H9 (cell line): ENCODE data around the gene C19orf44. TPM values are rescaled to one million over a fixed set of nuclear protein-coding genes. Genes with fewer than 3 reads are reported as not detected.

Experiments used
- DNase-seq: peaks from one replicate; pipeline ENCODE4 v3.0.0-alpha.2; 2017
- H2AFZ ChIP-seq: one replicate; pipeline ENCODE4 v1.6.1; 2013; ENCODE audit warnings: mild to moderate bottlenecking, low read length, control low read depth, moderate library complexity
- H2AK5ac ChIP-seq: 2 replicates; pipeline ENCODE4 v1.6.1; 2013; ENCODE audit warnings: low read length, control low read depth, mixed read lengths; ENCODE audit not compliant: insufficient read length
- H2BK120ac ChIP-seq: one replicate; pipeline ENCODE4 v1.6.1; 2013; ENCODE audit warnings: low read depth, mild to moderate bottlenecking, low read length, control low read depth, inconsistent platforms; ENCODE audit not compliant: poor library complexity, severe bottlenecking
- H2BK12ac ChIP-seq: 2 replicates; pipeline ENCODE4 v1.6.1; 2013; ENCODE audit warnings: low read length, control low read depth, mixed read lengths, low read depth; ENCODE audit not compliant: insufficient read length
- H2BK15ac ChIP-seq: 2 replicates; pipeline ENCODE4 v1.6.1; 2013; ENCODE audit warnings: low read depth, low read length, control low read depth
- H2BK20ac ChIP-seq: one replicate; pipeline ENCODE4 v1.6.1; 2013; ENCODE audit warnings: low read depth, mild to moderate bottlenecking, low read length, control low read depth, inconsistent platforms; ENCODE audit not compliant: poor library complexity, severe bottlenecking
- H2BK5ac ChIP-seq: 2 replicates; pipeline ENCODE4 v1.6.1; 2013; ENCODE audit warnings: low read length, control low read depth, mixed read lengths; ENCODE audit not compliant: insufficient read length
- H3K14ac ChIP-seq: 2 replicates; pipeline ENCODE4 v1.6.1; 2013; ENCODE audit warnings: low read length, control low read depth; ENCODE audit not compliant: insufficient read depth
- H3K18ac ChIP-seq: 2 replicates; pipeline ENCODE4 v1.6.1; 2013; ENCODE audit warnings: low read depth, mild to moderate bottlenecking, mixed read lengths, low read length, control low read depth; ENCODE audit not compliant: insufficient read length
- H3K23ac ChIP-seq: 2 replicates; pipeline ENCODE4 v1.6.1; 2013; ENCODE audit warnings: low read length, control low read depth, mixed read lengths, low read depth; ENCODE audit not compliant: insufficient read length
- H3K23me2 ChIP-seq: 2 replicates; pipeline ENCODE4 v1.6.1; 2013; ENCODE audit warnings: low read depth, mild to moderate bottlenecking, mixed read lengths, low read length, control low read depth; ENCODE audit not compliant: insufficient read length, poor library complexity, severe bottlenecking
- H3K27ac ChIP-seq: 2 replicates; pipeline ENCODE4 v1.5.1; 2013; ENCODE audit warnings: low read length, control low read depth, mixed read lengths, low read depth; ENCODE audit not compliant: insufficient read length
- H3K27me3 ChIP-seq: 2 replicates; pipeline ENCODE4 v1.6.1; 2013; ENCODE audit warnings: low read length, control low read depth, inconsistent platforms; ENCODE audit not compliant: insufficient read depth
- H3K4ac ChIP-seq: 2 replicates; pipeline ENCODE4 v1.6.1; 2013; ENCODE audit warnings: low read depth, mild to moderate bottlenecking, control low read depth, inconsistent platforms, low read length, moderate library complexity
- H3K4me1 ChIP-seq: 2 replicates; pipeline ENCODE4 v1.6.1; 2013; ENCODE audit warnings: low read length, control low read depth, inconsistent platforms; ENCODE audit not compliant: insufficient read depth
- H3K4me2 ChIP-seq: 2 replicates; pipeline ENCODE4 v1.6.1; 2013; ENCODE audit warnings: low read length, control low read depth, mixed read lengths; ENCODE audit not compliant: insufficient read length, insufficient read depth
- H3K56ac ChIP-seq: 2 replicates; pipeline ENCODE4 v1.6.1; 2013; ENCODE audit warnings: low read depth, mild to moderate bottlenecking, mixed read lengths, low read length, control low read depth; ENCODE audit not compliant: insufficient read length
- H3K79me1 ChIP-seq: 2 replicates; pipeline ENCODE4 v1.6.1; 2013; ENCODE audit warnings: low read depth, mild to moderate bottlenecking, moderate library complexity, low read length, control low read depth, inconsistent platforms; ENCODE audit not compliant: insufficient read depth, poor library complexity, severe bottlenecking
- H3K79me2 ChIP-seq: 2 replicates; pipeline ENCODE4 v1.6.1; 2013; ENCODE audit warnings: low read length, control low read depth, inconsistent platforms; ENCODE audit not compliant: insufficient read depth
- H3K9ac ChIP-seq: 2 replicates; pipeline ENCODE4 v1.6.1; 2013; ENCODE audit warnings: low read length, control low read depth, mixed read lengths; ENCODE audit not compliant: insufficient read length; ENCODE audit errors: extremely low read depth
- H3K9me3 ChIP-seq: one replicate; pipeline ENCODE4 v1.6.1; 2013; ENCODE audit warnings: low read depth, low read length, inconsistent platforms; ENCODE audit not compliant: control insufficient read depth
- H3T11ph ChIP-seq: one replicate; pipeline ENCODE4 v1.6.1; 2013; ENCODE audit warnings: mild to moderate bottlenecking, low read length, control low read depth, inconsistent platforms
- H4K20me1 ChIP-seq: one replicate; pipeline ENCODE4 v1.6.1; 2013; ENCODE audit not compliant: control insufficient read depth, insufficient read length, insufficient read depth
- H4K5ac ChIP-seq: 2 replicates; pipeline ENCODE4 v1.6.1; 2013; ENCODE audit warnings: low read depth, mild to moderate bottlenecking, mixed read lengths, low read length, control low read depth; ENCODE audit not compliant: insufficient read length
- H4K8ac ChIP-seq: replicated peaks from 2 replicates; pipeline ENCODE4 v1.6.1; 2013; ENCODE audit warnings: low read length, control low read depth, mixed read lengths, low read depth; ENCODE audit not compliant: insufficient read length
- H4K91ac ChIP-seq: 2 replicates; pipeline ENCODE4 v1.6.1; 2013; ENCODE audit warnings: low read depth, mild to moderate bottlenecking, moderate library complexity, mixed read lengths, low read length, control low read depth; ENCODE audit not compliant: insufficient read length
- H3K27ac Mint-ChIP-seq, 3 experiments: 2 replicates in 2 of 3; 3 replicates in 1 of 3; pipeline ENCODE4 v1.8.0; 2020 to 2021; ENCODE audit warnings: mixed read lengths in 3 of 3, mild to moderate bottlenecking in 1 of 3, moderate library complexity in 1 of 3
- H3K27me3 Mint-ChIP-seq: 2 replicates; pipeline ENCODE4 v1.8.0; 2021; ENCODE audit warnings: low read depth, mild to moderate bottlenecking, moderate library complexity, mixed read lengths
- H3K36me3 Mint-ChIP-seq, 3 experiments: 2 replicates in 2 of 3; 3 replicates in 1 of 3; pipeline ENCODE4 v1.8.0; 2020 to 2021; ENCODE audit warnings: low read depth in 3 of 3, mixed read lengths in 3 of 3; ENCODE audit not compliant: insufficient read depth in 1 of 3
- H3K4me1 Mint-ChIP-seq, 2 experiments: 2 replicates each; pipeline ENCODE4 v1.8.0; 2020; ENCODE audit warnings: mixed read lengths in 2 of 2
- H3K4me3 Mint-ChIP-seq, 2 experiments: 2 replicates in 1 of 2; 3 replicates in 1 of 2; pipeline ENCODE4 v1.8.0; 2020 to 2021; ENCODE audit warnings: mild to moderate bottlenecking in 2 of 2, mixed read lengths in 2 of 2, moderate library complexity in 1 of 2
- H3K9me3 Mint-ChIP-seq, 2 experiments: 2 replicates in 1 of 2; 3 replicates in 1 of 2; pipeline ENCODE4 v1.8.0; 2020; ENCODE audit warnings: mild to moderate bottlenecking in 2 of 2, mixed read lengths in 2 of 2, moderate library complexity in 1 of 2
- CTCF ChIP-seq: fragments of 200-600 bp; sonication (generic); conservative IDR thresholded peaks from 3 replicates; pipeline ENCODE4 v1.8.0; 2021; ENCODE audit warnings: antibody characterized with exemption, mild to moderate bottlenecking
- WGBS: extraction: QIAGEN DNeasy Blood & Tissue Kit; methylation state at CpG from one replicate; pipeline ENCODE4 v1.1.7; 2013; ENCODE audit warnings: missing lambda C conversion rate, low lambda C conversion rate, mixed read lengths; ENCODE audit not compliant: insufficient read length; ENCODE audit errors: extremely low coverage; 5-methylcytosine and 5-hydroxymethylcytosine counted together
- total RNA-seq: library from RNA; stranded (reverse); gene quantifications from 2 replicates; pipeline ENCODE4 v1.2.1, GENCODE V29; 2021

The C19orf44 gene
- total RNA-seq, 1 experiment from 2014 or later, result 6.4 TPM

GRCh38 chr19:16496613-16496983 lies 404 bp downstream of the C19orf44 start:
- Mint-ChIP-seq H3K4me1 (peaks cover 5 to 16% of the 10 kb centered on the region in 2 experiments), H3K27ac (peak overlapping the region in 2 of 3 experiments; percentile 89 to 95; a peak in 4 of 7 replicates), H3K4me3 (peak overlapping the region; percentile 89 to 94), H3K36me3 (peaks cover 5 to 8% (median 6%) of the 10 kb centered on the region in 3 experiments; a peak in 5 of 7 replicates), H3K27me3 (no peaks in the 10 kb centered on the region), H3K9me3 (no peaks in the 10 kb centered on the region)
- no peak overlapping the region for H2BK120ac ChIP-seq
- H3T11ph ChIP-seq, result no peak overlapping the region
- H3K4ac ChIP-seq, result no peak overlapping the region
- no peak overlapping the region for H3K18ac ChIP-seq
- H4K91ac ChIP-seq, result no peak overlapping the region
- no peak overlapping the region for H3K23ac ChIP-seq
- no peaks in the 10 kb centered on the region for H4K20me1 ChIP-seq
- no peaks in the 10 kb centered on the region for H3K9me3 ChIP-seq
- H2BK12ac ChIP-seq, result no peak overlapping the region
- no peaks in the 10 kb centered on the region for H3K79me2 ChIP-seq
- WGBS, result no CpG with 5 or more reads among the region's 16 CpGs
- no peak overlapping the region for H4K8ac ChIP-seq
- H3K79me1 ChIP-seq, result no peaks in the 10 kb centered on the region
- no peak overlapping the region for H2BK20ac ChIP-seq
- no peak overlapping the region for H4K5ac ChIP-seq
- H3K4me2 ChIP-seq, result peak overlapping the region; percentile 10
- H3K23me2 ChIP-seq, result peaks cover 3% of the 10 kb centered on the region
- no peak overlapping the region for H3K14ac ChIP-seq
- no peak for DNase-seq
- H3K4me1 ChIP-seq, result no peaks in the 10 kb centered on the region
- no peak for TF ChIP-seq CTCF
- no peak overlapping the region for H3K27ac ChIP-seq
- no peak overlapping the region for H2AK5ac ChIP-seq
- no peak overlapping the region for H3K56ac ChIP-seq
- H3K9ac ChIP-seq, result no peak overlapping the region
- no peak overlapping the region for H2BK5ac ChIP-seq
- no peak overlapping the region for H2AFZ ChIP-seq
- no peak overlapping the region for H2BK15ac ChIP-seq
- no peaks in the 10 kb centered on the region for H3K27me3 ChIP-seq
